Mucosa of stomach (tissue), 1 donor: ENCODE data around the gene FCHO1.

Experiments
- H3K27me3 ChIP-seq: one replicate; pipeline ENCODE4 v1.7.0; 2013; ENCODE audit warnings: mild to moderate bottlenecking, low read length; ENCODE audit not compliant: control insufficient read depth, insufficient read depth
- H3K36me3 ChIP-seq: one replicate; pipeline ENCODE4 v1.7.0; 2013; ENCODE audit warnings: low read length; ENCODE audit not compliant: control insufficient read depth, insufficient read depth
- H3K4me1 ChIP-seq: one replicate; pipeline ENCODE4 v1.7.0; 2013; ENCODE audit warnings: mild to moderate bottlenecking, low read length; ENCODE audit not compliant: control insufficient read depth, insufficient read depth
- H3K4me3 ChIP-seq: one replicate; pipeline ENCODE4 v1.7.0; 2013; ENCODE audit warnings: low read length
- H3K9ac ChIP-seq: one replicate; pipeline ENCODE4 v1.7.0; 2013; ENCODE audit warnings: mild to moderate bottlenecking, low read length, moderate library complexity
- H3K9me3 ChIP-seq: one replicate; pipeline ENCODE4 v1.7.0; 2013; ENCODE audit warnings: mild to moderate bottlenecking, low read length, moderate library complexity; ENCODE audit not compliant: control insufficient read depth
- donor health status: Pancreatic carcinoma.

FCHO1 gene

GRCh38 chr19:17751103-17751911 is at the start of gene FCHO1:
FCHO1 (plus strand) TSS chr19:17751477; CDS start chr19:17755165, 3,688 bp downstream.
- H3K36me3 ChIP-seq = no peaks in the 10 kb centered on the region
- no peaks in the 10 kb centered on the region for H3K27me3 ChIP-seq
- H3K4me3 ChIP-seq = no peak within 1 kb of the TSS
- H3K4me1 ChIP-seq = peaks cover 15% of the 10 kb centered on the region
- no peak within 1 kb of the TSS for H3K9ac ChIP-seq
- no peaks in the 10 kb centered on the region for H3K9me3 ChIP-seq

GRCh38 chr19:17703824-17704463 is 47.3 kb upstream of the FCHO1 start:
- peaks cover 8% of the 10 kb centered on the region for H3K27me3 ChIP-seq
- no peak overlapping the region for H3K4me3 ChIP-seq
- no peaks in the 10 kb centered on the region for H3K9me3 ChIP-seq
- no peaks in the 10 kb centered on the region for H3K36me3 ChIP-seq
- H3K4me1 ChIP-seq = no peaks in the 10 kb centered on the region
- H3K9ac ChIP-seq = no peak overlapping the region

- Histone ChIP-seq H3K9ac (no peak overlapping the region), H3K27me3 (peaks cover 8% of the 10 kb centered on the region), H3K36me3 (no peaks in the 10 kb centered on the region), H3K4me1 (no peaks in the 10 kb centered on the region), H3K9me3 (no peaks in the 10 kb centered on the region), H3K4me3 (no peak overlapping the region)
These were observed 44.5 kb upstream of the FCHO1 start for GRCh38 chr19:17706750-17707181.

GRCh38 chr19:17711851-17712250 is 39.4 kb upstream of the FCHO1 start:
- Histone ChIP-seq H3K9me3 (no peaks in the 10 kb centered on the region), H3K9ac (no peak overlapping the region)

GRCh38 chr19:17716309-17716929 is 34.9 kb upstream of the FCHO1 start:
- Histone ChIP-seq H3K27me3 (no peaks in the 10 kb centered on the region), H3K9me3 (no peaks in the 10 kb centered on the region), H3K4me3 (no peak overlapping the region), H3K4me1 (peaks cover 25% of the 10 kb centered on the region), H3K9ac (no peak overlapping the region), H3K36me3 (no peaks in the 10 kb centered on the region)

More at GRCh38 chr19:17711851-17712250, 39.4 kb upstream of the FCHO1 start:
- Histone ChIP-seq H3K27me3 (peaks cover 2% of the 10 kb centered on the region), H3K4me3 (no peak overlapping the region), H3K36me3 (no peaks in the 10 kb centered on the region), H3K4me1 (no peaks in the 10 kb centered on the region)

GRCh38 chr19:17718550-17718946 is 32.7 kb upstream of the FCHO1 start:
- peaks cover 6% of the 10 kb centered on the region for H3K36me3 ChIP-seq
- H3K4me1 ChIP-seq = peaks cover 32% of the 10 kb centered on the region
- H3K9me3 ChIP-seq = no peaks in the 10 kb centered on the region
- no peak overlapping the region for H3K4me3 ChIP-seq
- no peak overlapping the region for H3K9ac ChIP-seq
- no peaks in the 10 kb centered on the region for H3K27me3 ChIP-seq

- Histone ChIP-seq H3K9me3 (no peaks in the 10 kb centered on the region), H3K27me3 (no peaks in the 10 kb centered on the region), H3K9ac (peak within 1 kb of the TSS; percentile 78), H3K4me1 (peaks cover 32% of the 10 kb centered on the region), H3K36me3 (peaks cover 6% of the 10 kb centered on the region), H3K4me3 (peak within 1 kb of the TSS; percentile 32)
These were observed 32.1 kb upstream of the FCHO1 start, which contains the start of gene MAP1S for GRCh38 chr19:17718947-17719711. MAP1S (plus strand) TSS chr19:17719480; CDS start chr19:17719503, 23 bp downstream.

GRCh38 chr19:17719730-17720400 is 31.4 kb upstream of the FCHO1 start:
- H3K27me3 ChIP-seq = no peaks in the 10 kb centered on the region
- H3K4me1 ChIP-seq = peaks cover 32% of the 10 kb centered on the region
- peaks cover 6% of the 10 kb centered on the region for H3K36me3 ChIP-seq
- H3K4me3 ChIP-seq = peak overlapping the region; percentile 3
- H3K9ac ChIP-seq = peak overlapping the region; percentile 78
- no peaks in the 10 kb centered on the region for H3K9me3 ChIP-seq

- H3K36me3 ChIP-seq = peaks cover 6% of the 10 kb centered on the region
- peak overlapping the region; percentile 78 for H3K9ac ChIP-seq
- peak overlapping the region; percentile 3 for H3K4me3 ChIP-seq
- H3K4me1 ChIP-seq = peaks cover 32% of the 10 kb centered on the region
- no peaks in the 10 kb centered on the region for H3K27me3 ChIP-seq
- no peaks in the 10 kb centered on the region for H3K9me3 ChIP-seq
These were observed 30.8 kb upstream of the FCHO1 start for GRCh38 chr19:17720440-17720839.

- Histone ChIP-seq H3K9ac (no peak overlapping the region), H3K9me3 (no peaks in the 10 kb centered on the region), H3K36me3 (peaks cover 6% of the 10 kb centered on the region), H3K4me1 (peaks cover 32% of the 10 kb centered on the region), H3K4me3 (no peak overlapping the region), H3K27me3 (no peaks in the 10 kb centered on the region)
These were observed 30.1 kb upstream of the FCHO1 start for GRCh38 chr19:17721111-17721628.

- Histone ChIP-seq H3K9ac (peak overlapping the region; percentile 4), H3K4me3 (no peak overlapping the region)
These were observed 29.5 kb upstream of the FCHO1 start for GRCh38 chr19:17721821-17722220.

More at GRCh38 chr19:17721821-17722220, 29.5 kb upstream of the FCHO1 start:
- Histone ChIP-seq H3K4me1 (peaks cover 32% of the 10 kb centered on the region), H3K36me3 (peaks cover 6% of the 10 kb centered on the region), H3K9me3 (no peaks in the 10 kb centered on the region), H3K27me3 (no peaks in the 10 kb centered on the region)
